ENCODE results near the gene TBC1D22A.
"Not testable (repeated sequence)": the region's sequence is repeated elsewhere in the genome, so short reads cannot be mapped to it uniquely, and the experiment has no call there.

Gene TBC1D22A

DNA sequence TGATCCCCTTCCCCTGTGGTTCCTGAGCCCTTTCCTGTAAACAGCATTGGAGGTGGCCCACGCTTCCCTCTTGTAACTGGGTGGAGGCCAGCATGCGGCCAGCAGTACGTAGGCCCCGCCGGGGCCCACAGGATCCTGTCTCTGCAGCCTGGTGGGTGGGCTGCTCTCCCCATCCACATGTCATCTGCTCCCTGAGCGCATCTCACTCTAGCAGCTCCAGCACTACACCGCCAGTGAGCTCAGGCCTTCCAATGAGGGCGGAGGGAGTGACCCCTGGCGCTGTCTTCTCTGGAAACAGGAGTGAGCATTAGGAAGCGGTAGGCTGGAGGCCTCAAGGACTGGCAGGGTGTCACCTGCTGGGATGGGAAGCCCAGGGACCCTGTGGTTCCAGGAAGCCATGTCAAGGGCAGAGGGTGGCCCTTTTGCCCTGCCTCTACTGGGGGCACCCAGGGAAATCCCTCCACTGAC lies 363.9 kb downstream of the TBC1D22A start:
- DNase-seq (ENCODE audit: extremely low read depth in 1 of 2, low read depth in 1 of 2), result no peak

DNA sequence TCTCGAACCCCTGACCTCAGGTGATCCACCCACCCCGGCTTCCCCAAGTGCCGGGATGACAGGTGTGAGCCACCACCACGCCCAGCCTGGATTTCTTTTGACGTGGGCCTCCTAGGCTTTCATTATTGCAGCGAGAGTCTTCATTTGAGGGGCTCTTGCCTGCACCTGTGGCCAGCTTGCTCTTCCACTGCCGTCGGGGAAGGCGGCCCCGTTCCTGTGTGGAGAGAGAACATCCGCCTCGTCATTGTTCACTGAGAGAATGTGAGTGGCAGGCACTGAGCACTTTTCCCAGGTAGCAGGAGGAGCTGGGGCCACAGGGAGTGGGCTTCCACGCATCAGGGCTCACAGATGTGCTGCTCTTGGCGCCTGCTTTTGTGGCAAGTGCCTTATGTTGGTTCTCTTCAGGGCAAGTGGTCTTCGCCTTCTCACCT lies 365.0 kb downstream of the TBC1D22A start:
- no peak for DNase-seq (ENCODE audit: extremely low read depth in 1 of 2, low read depth in 1 of 2)

DNA sequence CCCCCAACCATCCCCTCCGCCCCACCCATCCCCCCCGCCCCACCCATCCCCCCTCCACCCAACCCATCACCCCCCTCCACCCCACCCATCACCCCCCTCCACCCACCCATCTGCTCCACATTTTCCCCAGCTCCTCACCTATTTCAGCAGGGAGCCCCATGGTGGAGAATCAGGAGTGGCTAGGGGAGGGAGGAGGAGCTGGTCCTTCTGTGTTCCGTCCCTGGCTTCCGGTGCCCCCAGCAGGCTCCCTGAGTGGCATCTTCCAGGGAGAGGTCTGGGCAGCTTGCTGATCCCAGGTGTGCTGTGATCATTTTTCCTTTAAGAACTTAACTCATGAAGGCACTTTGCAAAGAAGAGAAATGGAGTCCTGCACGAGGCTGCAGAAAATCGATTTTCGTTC lies 365.8 kb downstream of the TBC1D22A start:
- DNase-seq (ENCODE audit: extremely low read depth in 1 of 2, low read depth in 1 of 2), result no peak

DNA sequence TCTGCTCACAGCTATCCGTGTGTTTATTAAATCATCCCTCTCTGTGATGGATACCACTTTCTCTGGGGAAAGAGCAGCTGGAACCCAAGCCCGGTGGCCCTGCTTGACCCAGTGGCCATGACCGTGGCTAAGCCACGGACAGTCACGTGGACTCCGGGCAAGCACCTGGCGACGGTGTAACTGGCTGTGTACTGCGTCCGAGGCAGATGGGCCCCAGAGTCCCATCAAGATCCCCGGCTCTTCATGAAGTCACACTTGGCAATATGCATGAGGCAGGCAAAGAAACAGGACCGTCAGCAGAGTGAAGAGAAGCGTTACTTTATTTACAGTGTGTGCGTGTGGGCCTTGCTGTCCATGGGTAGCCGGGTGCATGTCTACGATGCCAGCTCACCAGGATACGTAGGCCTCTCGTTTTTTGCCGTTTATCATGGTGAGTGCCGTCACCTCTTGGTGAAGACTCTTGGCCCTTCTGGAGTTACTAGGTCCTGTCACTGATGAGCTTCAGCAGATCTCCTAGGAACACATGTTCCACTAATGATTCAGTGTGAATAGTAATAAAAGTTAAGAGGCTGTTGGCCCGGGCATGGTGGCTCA lies 366.3 kb downstream of the TBC1D22A start:
- DNase-seq (ENCODE audit: extremely low read depth in 1 of 2, low read depth in 1 of 2), result no peak

DNA sequence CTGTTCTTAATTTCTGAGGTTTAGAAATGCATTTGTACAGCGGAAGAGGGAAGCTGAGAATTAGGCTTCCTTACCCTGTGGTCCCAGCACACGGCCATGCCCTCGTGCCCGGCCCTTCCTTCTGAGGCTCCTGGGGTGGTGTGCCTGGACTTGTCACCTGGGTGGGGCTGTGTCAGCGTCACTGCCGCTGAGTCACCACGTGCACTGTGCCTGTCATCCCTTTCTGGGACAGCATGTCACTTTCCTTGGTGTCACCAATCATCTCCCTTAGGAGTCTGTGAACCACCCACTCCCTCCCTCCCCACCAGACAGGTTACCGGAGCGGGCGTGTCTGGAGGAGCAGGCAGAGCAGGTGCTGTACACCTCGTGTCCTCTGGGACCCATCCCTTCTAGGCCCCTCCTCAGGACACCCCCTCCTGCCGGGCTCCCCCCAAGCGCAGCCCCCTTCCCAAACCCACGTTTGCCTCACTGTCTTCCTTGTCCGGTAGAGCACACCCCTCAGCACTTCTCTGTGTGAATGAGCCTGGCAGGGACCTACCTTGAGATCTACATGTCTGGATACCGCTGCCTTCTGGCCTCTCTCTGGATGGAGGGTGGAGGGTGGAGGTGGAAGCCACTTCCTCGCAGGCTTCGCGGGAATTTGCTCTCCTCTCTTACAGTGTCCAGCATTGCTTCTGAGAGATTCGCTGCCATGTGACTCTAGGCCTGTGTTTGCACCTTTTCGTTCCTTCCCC lies 367.6 kb downstream of the TBC1D22A start:
- DNase-seq (ENCODE audit: extremely low read depth in 1 of 2, low read depth in 1 of 2), result no peak

DNA sequence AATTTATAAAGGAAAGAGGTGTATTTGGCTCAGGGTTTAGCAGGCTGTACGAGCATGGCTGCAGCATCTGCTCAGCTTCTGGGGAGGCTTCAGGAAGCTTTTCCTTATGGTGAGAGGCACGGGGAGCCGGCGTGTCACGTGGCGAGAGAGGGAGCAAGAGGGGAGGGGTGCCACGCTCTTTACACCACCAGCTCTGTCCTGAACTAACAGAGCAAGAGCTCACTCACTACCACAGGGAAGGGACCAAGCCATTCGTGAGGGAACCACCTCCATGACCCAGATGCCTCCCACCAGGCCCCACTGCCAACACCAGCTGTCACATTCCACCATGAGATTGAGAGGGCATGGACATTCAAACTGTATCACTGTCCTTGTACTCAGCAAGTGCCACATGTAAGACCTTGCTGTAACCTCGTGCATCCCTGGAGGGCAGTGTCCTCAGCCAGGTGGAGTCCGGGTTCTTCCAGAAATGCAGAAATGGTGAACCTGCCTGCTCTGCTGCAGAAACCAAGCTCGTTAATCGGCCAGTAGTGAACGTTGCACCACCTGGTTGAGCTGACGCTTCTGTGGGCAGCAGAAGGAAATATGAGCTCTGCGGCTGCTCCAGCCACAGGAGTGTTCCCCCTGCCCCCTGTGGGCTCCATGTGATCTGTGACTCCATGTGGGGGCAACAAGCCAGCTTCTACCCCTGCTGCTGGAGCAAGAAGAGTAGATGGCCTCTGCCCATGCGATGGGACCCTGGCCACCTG lies 368.6 kb downstream of the TBC1D22A start:
- no peak for DNase-seq (ENCODE audit: extremely low read depth in 1 of 2, low read depth in 1 of 2)

DNA sequence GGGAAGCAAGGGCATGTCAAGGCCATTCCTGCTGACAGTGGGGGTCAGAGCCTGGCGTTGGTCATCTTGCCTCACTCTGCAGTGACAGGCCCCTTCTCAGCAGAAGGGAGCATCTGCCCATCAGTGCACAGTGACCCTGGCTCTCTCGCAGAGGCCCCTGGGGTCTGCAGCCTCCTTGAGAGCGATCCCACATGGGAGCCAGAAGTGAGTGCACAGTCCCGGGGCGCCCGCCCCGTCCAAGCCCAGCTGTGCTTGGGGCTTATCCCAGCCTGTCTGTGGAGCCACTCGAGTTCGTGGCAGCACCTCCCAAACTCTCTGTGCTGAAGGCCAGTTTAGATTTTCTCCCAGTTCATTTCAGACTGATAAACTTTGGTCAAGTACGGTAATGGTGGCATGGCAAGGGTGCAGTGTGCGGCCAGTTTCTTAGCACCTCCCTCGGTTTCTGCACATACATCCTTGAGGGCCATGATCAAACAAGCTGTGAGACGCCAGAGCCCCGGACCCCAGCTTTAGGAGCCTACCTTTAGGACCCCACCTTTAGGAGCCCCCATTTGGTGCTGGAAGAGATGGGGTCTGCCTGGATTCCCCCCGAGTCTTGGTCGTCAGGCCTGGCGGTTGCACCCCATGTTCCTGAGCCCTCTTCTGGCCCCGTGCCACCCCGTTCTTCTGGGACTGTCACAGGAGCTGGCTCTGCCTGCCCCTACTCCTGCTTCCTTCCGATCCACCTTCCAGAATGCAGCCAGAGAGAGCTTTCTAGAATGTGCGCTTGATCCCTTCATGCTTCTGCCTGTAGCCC lies 369.4 kb downstream of the TBC1D22A start:
- no peak for DNase-seq (ENCODE audit: extremely low read depth in 1 of 2, low read depth in 1 of 2)

DNA sequence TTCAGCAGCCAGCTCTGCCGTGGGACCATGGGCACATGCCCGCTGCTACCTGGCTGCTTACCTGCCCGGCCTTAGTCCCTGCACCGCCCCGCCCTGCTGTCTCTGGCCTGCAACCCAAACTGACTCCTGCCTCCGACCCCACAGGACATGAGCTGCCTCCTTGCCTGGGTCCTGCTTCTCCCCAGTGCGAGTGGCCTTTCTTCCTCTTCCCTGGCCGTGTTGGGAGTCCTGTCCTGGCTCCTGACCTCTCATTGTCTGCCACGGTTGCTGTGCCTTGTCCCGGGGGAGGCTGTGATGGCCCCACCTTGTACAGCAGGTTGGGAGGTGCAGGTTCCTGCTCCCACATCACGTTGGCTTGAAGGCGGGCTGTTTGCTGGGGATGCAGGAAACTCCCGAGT lies 370.0 kb downstream of the TBC1D22A start:
- no peak for DNase-seq (ENCODE audit: extremely low read depth in 1 of 2, low read depth in 1 of 2)

DNA sequence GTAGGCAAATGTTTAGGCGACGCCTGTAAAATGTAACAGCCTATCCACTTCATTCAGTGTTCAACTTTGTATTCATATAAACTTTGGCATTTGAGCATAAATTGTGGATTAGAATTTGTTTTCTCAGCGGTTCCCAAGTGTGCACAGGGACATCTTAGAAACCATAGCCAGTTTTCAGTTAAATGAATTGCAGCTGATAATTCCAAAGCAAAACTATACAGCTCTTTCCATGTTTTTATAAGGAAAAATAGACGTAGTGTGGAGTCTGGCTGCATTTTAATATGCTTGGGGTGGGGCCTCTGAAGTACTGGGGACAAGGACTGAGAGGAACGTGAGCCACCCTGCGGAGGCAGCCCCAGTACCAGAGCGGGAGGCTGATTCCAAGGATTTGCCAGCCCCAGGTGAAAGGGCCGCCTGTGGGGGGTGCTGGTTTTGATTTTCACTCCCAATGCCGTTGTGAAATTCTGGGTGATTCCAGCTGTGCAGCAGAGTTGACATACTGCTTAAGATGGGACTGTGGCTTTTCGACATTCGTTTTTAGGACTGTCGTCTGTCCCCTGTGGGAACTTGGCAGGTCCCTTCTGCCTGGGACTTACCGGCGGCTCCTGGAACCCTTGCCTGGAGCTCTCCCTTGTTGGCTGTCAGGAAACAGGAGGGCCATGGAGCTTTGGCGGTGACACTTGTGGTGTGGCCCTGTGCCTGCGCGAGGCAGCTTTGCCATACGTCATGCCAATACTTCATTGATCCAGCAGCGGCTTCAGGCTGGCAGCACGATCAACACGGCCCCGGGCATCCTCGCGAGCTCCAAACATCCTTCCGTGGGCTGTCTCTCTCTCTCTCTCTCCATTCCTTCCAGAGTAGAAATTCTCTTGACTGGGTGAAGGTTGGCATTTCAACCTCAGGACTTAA lies 370.9 kb downstream of the TBC1D22A start:
- DNase-seq (ENCODE audit: extremely low read depth in 1 of 2, low read depth in 1 of 2), result no peak

DNA sequence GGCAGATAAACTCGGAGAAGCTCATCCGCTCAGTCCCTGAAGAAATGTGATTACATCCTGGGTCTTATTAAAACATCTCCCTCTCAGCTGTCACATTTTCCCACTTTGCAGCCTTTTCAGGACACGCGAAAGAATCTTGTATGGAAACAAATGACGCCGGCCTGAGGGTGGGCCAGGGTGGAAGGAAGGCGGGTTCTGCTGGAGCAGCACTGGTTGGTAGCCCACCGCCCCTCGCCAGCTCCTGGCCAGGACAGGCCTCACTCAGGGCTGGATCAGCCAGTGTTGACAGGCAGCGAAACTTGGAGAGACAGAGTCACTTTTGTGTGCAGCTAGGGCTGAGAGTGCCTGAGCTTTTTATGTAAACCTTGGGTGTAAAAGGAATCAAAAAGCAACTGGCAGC lies 371.8 kb downstream of the TBC1D22A start:
- no peak for DNase-seq (ENCODE audit: extremely low read depth in 1 of 2, low read depth in 1 of 2)

DNA sequence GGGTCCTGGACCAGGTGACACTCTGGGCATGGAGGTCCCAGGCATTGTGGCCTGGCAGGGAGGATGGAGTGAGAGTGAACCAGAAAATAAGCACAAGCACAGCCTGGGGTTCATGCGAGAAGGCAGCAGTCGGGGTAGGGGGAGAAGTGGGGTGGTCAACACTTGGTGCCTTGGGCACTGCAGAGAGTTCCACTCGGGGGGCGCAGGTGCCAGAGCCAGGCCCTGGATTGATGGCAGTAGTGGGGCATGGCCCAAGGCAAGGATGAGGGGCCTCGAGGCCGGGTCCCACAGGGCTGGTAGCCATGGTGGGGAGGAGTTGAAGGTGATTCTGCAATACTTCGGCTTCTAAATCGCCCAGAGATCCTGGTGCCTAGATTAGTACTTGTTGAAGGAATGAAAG lies 372.9 kb downstream of the TBC1D22A start:
- no peak for DNase-seq (ENCODE audit: extremely low read depth in 1 of 2, low read depth in 1 of 2)

DNA sequence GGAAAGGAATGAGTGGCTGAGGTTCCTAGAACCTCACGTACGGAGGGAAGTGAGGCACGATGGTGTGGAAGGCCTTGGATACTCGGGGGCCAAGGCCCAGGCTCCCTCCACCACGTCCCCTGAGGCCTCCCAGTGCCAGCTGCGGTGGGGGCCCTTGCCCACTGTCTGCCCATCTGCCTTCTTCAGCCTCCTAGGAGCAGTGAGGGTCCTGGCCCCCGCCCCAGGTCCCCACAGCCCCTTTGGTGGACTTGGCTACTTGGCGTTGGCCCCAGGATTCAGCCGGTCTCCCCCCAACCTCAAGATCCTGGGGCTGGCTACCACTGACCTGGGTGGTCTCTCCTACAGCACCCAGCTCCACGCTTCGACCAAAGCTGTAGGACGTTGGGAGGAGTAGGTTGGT lies 373.6 kb downstream of the TBC1D22A start:
- no peak for DNase-seq (ENCODE audit: extremely low read depth in 1 of 2, low read depth in 1 of 2)

DNA sequence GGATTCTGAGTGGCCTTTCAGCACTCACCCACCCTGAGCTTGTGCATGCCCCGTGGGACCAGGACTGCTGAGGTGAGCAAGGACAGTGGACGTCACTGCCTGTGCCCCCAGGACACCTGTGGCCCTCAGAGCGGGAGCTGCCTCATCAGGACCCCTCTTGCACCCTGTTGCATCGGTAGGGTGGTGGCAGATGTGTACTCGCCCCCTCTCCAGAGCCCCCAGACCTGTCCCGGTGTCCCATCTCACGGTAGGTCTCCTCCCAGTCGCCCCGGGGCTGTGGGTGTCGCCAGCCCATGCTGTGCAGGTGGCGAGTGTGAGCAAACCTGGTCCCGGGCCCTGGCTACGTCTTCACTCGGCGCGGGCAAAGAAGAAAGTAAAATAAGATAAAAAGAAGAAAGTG lies 374.2 kb downstream of the TBC1D22A start:
- no peak for DNase-seq (ENCODE audit: extremely low read depth in 1 of 2, low read depth in 1 of 2)

DNA sequence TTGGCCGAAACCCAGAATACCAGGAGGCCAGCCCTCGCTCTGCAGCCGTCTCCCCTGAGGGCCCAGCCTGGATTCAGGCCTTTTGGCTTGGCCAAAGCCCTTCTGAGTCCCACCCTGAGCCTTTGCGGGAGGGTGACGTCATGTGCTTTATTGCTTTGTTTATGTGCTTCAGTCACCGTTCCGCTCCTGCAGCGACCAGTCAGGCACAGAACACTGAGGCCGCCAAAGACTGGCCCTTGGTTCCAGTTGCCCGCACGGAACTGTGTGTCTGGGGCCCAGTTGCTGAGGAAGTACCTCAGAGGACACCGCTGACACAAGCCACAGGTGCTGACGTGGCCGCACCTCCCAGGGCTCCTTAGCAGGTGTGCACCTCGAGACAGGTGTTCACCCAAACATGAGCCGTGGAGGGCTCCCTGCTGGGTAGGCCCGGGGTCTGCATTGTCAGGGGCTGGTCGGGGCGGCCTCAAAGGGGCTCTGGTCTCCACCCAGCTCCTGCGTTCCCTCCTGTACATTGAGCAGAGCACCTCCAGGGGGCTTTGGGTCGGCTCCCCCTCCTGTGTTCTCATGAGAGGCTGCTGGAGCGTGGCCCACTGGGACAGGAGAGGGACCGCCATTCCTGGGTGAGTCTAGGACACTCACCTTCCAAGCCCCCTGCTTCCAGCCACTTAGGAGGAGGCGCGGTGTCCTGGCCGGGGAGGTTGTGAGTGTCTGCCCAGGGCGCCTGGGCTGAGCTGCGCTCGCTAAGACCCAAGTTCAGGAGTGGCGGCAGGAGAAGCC lies 376.8 kb downstream of the TBC1D22A start:
- DNase-seq (ENCODE audit: extremely low read depth in 1 of 2, low read depth in 1 of 2), result no peak

DNA sequence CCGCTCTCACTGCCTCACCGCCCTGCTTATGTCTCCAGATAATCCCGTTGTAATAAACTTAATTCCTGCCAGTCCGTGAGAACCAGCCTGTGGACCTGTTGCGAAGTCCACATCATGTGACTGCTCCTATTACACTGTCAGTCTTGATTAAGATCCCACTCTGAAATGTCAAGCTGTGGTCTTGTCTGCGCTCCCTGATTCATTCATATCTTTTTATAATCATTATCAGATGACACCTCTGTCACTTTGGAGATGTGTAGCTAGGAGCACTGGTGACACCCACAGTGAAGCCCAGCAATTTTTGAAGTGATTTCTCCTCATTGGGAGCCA lies 377.3 kb downstream of the TBC1D22A start:
- DNase-seq (ENCODE audit: extremely low read depth in 1 of 2, low read depth in 1 of 2), result no peak

DNA sequence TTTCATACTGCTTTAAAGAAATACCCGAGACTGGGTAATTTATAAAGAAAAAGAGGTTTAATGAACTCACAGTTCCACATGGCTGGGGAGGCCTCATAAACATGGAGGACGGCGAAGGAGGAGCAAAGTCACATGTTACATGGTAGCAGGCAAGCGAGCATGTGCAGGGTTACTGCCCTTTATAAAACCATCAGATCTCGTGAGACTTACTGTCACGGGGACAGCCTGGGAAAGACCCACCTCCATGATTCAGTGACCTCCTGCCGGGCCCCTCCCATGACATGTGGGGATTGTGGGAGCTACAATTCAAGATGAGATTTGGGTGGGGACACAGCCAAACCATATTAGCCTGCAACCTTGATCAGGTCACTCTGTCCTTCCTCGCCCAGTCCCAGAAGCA lies 378.5 kb downstream of the TBC1D22A start:
- not testable (repeated sequence) for DNase-seq (ENCODE audit: extremely low read depth in 1 of 2, low read depth in 1 of 2)

DNA sequence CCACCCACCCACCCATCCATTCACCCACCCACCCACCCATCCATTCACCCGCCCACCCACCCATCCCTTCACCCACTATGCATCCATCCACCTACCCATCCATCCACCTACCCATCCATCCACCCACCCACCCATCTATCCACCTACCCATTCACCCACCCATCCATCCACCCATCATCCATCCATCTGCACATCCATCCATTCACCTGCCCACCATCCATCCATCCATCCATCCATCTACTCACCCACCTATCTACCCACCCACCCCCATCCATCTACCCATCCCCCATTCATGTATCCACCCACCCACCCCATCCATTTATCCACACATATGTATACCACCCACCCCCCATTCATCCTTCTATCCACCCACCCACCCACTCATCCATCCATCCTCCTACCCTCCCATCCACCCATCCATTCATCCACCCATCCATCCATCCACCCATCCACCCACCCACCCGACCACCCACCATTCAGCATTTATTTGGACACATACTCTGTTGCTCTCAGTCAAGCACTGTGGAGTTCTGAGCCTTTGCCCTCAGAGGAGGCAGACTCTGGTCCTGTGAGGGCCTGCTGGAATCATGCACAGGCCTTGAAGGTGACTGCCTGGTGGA lies 380.1 kb downstream of the TBC1D22A start:
- no peak for DNase-seq (ENCODE audit: extremely low read depth in 1 of 2, low read depth in 1 of 2)

DNA sequence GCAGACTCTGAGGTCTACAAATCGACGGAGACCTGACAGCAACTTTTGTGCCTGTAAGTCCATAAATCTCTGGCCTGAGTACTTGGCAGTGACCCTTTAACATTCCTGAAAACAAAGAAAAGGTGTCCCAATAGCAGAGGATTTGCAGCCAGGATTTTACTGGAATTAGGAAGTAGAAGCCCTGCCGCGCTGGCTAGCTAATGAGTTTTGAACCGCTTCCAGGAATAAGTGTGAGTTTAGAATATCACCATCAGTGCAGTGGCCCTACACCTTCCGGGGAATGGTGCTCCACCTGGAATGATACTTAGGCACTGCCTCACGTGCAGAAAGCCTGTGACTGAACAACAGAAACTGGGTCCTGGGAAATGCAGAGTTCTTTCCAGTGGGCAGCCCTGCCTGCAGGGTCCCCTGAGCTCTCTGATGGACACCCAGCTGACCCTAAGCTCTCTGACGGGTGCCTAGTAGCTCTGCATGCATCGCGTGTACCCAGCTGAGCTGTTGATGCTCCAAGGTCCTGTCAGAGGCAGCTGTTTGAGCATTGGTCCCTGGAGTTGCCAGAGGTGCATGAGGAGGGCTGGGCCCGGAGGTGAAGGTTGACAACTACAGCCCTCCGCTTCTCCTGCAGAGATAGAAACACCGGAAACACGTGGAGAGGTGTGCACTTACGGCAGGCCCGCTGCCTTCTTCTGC lies 380.9 kb downstream of the TBC1D22A start:
- DNase-seq (ENCODE audit: extremely low read depth in 1 of 2, low read depth in 1 of 2), result no peak
